Cerebellar cortex (tissue), 1 donor: ENCODE measurements around the gene FAM136A.
"Not testable (repeated sequence)": the region's sequence is repeated elsewhere in the genome, so short reads cannot be mapped to it uniquely, and the experiment has no call there.

Experiments used
- DNase-seq: peaks from one replicate; pipeline ENCODE4 v3.0.0-alpha.2; 2015; ENCODE audit warnings: low spot score

FAM136A gene

DNA sequence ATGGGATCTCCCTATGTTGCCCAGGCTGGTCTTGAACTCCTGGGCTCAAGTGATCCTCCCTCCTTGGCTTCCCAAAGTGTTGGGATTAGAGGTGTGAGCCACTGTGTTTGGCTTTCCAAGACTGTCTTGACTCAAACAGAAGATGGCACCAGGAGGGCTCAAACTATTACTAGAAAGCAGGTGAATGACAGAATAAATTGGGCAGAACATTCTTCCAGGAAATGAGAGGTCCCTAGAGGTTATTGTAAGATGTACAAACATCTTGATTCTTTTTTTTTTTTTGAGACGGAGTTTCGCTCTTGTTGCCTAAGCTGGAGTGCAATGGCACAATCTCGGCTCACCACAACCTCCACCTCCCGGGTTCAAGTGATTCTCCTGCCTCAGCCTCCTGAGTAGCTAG, 4.0 kb downstream of the FAM136A start:
- not testable (repeated sequence) for DNase-seq

DNA sequence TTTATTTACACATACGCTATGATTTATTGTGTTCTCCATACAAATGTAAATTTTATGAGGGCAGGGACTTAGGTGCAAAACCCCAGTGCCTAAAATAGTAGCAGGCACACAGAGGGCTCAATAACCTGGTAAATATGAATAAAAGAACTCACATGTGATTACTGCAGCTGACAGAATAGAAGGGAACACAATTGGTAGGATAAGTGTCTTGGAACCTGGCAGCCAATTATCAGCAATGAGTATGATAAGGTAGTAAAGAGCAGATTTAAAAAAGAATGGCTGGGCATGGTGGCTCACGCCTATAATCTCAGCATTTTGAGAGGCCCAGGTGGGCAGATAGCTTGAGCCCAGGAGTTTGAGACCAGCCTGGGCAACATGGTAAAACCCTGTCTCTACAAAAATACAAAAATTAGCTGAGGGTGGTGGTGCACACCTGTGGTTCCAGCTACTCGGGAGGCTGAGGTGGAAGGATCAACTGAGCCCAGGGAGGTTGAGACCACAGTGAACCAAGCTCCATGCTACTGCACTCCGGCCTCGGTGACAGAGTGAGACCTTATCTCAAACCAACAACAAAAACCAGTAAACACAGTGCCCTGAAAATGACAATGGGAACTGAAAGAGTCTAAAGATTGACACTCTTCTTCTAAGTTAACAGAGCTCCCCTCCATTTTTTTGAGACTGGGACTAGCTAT, 18.2 kb downstream of the FAM136A start:
- no peak for DNase-seq

DNA sequence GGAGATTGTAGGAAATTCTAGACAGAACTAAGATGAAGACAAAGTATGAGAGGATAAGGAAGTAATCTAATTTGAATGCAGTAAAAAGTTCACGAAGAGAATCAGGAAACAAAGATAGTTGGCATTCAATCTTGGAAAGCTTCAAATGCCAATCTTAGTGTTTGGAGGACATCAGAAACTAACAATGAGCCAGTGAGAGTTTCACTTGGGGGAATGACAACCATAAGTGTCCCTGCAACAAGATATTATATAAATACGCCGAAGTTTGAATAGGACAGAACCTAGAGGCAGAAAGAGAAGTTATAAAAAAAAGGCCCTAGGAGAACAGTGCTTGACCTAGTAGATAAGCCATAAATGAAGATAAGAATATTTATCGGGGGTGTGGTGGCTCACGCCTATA, 19.4 kb downstream of the FAM136A start:
- no peak for DNase-seq

DNA sequence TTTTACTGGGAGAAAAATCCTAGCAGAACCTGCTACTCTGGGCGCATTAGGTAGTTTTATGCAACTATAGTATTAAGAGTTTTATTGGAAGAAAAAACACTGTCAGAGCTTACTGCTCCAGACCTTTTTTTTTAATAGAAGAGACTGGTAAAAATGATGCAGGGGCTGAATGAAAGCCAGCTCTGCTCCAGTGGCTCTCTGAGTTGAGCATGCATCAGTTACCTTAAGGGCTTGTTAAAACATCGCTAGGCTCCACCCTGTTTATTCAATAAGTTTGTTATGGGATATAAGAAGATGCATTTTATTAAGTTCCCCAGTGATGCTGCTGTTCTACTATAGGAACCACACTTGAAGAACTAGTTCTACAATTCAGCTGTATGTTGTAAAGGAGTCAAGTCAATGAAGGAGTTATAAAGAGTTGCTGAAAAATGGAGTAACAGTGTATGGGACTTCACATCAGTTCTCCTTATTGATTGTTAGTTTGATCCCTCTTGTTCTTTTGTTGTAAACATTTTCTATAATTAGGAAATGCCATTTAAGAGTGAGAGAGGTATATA, 21.5 kb downstream of the FAM136A start:
- DNase-seq, result no peak

DNA sequence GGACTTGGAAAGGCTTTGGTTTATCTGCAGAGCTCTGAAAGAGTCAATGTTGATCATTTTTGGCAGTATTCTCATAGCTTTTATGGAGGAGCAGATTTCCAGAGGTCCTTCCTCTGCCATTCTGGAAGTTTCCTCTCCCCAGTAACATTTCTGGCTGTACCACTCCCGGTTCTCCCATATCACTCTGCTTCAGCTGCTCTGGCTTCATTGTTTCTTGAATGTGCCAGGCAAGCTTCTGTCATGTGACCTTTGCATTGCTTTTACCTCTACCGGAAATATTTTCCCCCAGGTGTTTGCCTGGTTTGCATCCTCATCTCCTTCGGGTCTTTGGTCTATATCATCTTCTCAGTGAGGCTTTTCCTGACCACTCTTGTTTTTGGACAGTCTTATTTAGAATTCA, 31.5 kb downstream of the FAM136A start:
- no peak for DNase-seq

DNA sequence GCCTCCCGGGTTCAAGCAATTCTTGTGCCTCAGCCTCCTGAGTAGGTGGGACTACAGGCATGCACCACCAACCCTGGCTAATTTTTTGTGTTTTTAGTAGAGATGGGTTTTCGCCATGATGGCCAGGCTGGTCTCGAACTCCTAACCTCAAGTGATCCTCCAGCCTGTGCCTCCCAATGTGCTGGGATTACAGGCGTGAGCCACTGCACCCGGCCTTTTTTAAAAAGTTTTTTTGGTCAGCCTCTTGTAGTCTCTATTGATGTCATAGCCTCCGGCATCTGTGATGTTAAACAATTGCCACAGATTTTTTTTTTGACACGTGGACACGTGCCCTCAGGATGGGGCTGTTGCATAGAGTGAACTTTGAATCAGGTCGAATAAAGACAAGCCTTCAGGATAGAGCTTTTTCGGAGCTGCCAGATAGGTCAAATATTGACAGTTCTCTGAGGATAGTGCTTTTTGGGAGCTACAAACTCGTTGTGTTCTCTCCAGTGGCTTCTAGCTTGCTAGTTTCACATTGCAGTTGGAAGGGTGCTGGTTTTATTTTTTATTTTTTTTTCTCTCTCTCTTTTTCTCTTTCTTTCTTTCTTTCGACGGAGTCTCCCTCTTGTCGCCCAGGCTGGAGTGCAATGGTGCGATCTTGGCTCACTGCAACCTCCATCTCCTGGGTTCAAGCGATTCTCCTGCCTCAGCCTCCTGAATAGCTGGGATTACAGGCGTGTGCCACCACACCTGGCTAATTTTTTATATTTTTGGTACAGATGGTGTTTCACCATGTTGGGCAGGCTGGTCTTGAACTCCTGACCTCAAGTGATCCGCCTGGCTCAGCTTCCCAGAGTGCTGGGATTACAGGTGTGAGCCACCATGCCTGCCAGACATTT, 32.2 kb downstream of the FAM136A start:
- not testable (repeated sequence) for DNase-seq

DNA sequence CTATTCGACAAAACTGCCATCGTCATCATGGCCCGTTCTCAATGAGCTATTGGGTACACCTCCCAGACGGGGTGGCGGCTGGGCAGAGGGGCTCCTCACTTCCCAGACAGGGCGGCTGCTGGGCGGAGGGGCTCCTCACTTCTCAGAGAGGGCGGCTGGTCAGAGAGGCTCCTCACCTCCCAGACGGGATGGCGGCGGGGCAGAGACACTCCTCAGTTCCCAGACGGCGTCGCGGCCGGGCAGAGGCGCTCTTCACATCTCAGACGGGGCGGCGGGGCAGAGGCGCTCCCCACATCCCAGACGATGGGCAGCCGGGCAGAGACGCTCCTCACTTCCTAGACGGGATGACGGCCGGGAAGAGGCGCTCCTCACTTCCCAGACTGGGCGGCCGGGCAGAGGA, 34.9 kb downstream of the FAM136A start:
- DNase-seq, result not testable (repeated sequence)

DNA sequence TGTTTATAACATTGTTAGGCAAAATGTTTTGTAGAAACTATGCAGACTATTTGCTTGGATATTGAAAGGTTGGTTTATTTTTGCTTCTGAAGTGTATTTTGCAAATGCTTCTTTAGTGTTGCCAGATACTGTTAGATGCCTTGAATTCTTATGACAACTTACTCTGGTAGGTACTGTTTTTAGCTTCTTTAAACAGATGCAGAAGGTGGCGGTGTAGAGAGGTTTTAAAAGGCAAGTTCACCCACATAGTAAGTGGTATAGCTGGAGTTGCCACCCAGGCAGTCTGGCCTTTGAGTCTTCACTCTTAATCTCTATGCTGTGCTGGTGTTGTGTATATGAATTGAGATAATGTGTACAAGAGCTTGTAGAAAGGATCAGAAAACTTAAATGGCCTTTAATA, 40.4 kb downstream of the FAM136A start:
- no peak for DNase-seq

DNA sequence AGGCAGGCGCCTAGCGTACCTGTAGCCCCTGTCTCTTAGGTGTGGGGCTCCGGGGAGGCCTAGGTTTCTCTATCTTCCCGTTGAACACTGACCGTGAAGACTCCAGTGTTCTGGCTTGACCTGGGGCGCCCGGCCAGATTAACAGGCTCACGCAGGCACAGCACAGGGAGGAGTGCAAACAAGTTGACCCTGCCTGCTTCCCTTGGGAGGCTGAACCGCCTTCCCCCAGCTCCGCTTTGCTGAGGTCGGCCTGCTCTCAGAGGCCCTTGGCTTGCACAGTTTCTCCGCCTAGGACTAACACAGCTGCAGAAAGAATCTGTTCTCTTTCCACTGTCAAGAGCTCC, 43.4 kb downstream of the FAM136A start:
- peak; percentile 53 for DNase-seq

DNA sequence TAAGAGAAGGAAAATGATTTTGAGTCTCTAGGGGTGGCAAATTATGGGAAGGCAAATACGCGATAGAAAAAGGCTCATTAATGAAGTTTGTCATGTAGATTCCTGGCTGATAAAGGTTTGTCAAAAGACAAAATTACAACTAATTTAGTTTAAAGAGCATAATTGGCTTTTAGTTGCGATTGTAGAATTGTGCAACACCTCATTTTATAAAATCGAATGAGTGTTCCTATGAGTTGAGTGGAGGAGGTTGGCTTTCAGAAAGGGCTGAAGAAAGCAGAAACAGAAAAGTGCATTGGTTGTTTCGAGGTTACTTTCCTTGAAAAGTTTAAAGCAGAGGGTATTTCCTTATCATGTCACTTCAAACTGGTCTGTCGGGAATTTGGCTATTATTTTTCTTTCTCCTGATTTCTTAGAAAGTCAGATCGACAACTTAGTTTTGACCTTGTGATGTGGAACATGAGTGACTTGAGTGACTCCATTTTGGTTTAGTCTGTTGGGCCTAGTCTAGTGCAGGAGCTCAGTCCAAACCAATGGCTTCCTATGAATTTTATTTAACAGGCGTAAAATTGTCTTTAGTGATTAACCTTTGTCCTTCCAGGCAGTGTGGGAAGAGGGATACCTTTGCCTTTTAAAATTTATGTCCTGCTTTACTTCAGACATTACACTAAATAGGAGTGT, 46.1 kb downstream of the FAM136A start:
- DNase-seq, result no peak

DNA sequence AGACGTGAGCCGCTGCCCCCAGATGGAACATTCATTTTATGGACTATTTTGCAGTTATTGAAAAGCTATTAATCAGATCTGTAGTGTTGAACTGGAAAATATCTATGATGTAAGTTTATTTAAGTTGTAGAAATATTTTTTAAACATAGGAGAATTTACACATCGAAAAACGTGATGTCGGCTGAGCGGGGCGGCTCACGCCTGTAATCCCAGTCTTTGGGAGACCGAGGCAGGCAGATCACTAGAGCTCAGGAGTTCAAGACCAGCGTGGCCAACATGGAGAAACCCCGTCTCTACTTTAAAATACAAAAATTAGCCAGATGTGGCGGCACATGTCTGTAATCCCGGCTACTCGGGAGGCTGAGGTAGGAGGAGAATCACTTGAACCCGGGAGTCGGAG, 51.4 kb downstream of the FAM136A start:
- DNase-seq, result no peak

DNA sequence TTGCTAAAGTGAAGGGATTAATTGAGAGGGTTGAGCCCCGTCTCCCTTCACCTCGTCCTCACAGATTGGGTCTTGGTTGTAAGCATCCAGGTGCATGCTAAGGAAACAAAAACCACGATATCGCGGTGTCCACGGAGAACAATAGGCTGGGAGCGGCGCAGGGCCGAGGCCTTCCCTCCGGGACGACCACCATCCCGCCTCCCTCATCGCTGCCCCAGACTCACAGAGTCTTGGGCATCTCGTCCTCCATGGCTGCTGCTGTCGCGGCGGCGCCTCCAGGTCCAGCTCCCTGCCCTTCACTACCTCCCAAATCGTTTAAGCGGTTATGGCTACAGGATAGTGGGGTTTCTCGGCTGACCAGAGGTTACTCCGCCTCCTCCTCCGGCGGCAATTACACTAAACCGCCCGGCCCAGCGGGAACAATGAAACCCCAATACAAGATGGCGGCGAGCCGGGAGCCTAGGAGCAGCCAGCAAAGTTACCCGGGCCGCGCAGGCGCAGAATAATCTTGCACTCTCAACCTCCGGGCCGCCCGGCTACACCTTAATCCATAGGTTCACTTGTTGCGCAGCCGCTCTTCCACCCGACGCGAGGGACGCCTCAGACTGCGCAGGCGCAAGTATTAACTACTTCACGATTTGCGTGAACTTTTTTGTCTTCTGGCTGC, 53.6 kb downstream of the FAM136A start, which contains the start of gene TIA1:
Gene TIA1, minus strand, starts transcription at position 448 of the 667 bp plus-strand sequence. Its CDS starts 198 bp downstream, at position 250.
- DNase-seq, result peak; percentile 97

DNA sequence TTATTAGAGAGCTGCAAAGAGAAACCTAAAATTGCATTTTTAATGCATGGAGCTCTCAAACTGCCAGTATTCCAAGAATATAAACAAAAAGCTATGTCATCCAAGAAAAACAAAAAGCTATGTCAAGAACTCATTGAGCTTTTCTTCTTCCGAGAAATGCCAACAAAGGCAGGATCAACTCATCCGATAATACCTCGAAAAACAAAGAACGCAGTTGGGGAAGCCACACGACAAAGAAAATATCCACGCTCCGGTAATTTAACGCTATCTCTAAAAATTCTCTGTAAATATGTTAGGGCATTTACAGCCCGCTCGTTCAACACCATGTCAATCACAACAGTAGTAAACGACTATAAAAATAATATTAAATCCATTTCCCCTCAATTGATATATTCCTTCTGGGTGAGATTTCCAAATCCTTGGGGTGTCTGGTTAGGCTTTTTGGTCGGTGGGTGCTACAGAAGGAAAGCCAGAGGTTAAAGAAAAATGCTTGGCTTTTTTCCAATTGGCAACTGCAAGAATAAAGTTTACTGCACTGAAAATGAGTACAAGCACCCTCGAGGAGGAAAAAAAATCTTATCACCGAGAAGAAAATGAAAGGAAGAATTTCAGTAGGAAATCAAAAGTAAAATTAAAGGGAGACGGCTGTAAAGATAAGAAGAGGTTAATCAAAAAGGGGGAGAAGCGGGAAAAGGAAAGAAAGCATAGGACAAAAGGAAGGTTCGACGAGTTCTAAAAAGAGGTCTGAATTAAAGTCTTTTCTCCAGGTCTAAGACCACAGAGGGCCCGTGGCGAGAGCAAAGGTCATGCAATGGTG, 54.3 kb downstream of the FAM136A start:
- no peak for DNase-seq
